ENCODE results near the gene MDC1.

DNA sequence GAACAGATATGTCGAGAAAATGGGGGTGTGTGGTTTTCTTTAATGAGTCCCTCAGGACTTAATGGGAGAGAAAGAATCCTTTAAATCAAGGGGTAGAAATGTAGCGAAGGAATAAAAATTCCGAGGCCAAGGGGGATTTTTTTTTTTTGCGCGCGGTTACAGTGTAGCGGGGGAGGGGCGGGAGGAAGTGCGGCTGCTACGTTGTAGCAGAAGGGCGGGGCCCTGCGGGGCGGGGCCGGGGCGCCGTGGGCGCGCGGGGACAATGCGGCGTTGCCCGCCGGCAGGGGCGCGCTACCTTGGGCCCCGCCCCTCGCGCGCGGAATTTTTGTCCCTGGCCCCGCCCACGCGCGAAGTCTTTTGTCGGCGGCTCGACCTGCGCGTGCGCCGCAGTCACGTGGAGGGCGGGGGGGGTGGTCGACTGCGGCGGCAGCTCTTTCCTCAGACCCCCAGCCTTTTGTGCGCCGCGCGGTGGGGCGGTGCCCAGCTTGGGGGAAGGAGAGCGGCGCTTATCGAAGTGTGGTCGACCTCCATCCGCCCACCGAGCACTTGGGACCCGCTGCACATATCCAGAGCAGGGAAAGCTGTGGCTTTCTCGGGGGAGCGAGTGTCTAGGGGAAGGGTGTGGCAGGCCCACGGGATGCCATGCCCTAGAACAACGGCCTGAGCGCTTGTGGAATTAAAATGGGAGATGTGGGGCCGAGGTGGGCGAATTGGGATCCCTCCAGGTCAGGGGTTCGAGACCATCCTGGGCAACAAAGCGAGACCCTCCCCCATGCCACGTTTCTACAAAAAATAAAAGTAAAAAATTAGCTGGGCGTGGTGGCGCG is 4.3 kb upstream of the MDC1 start:
- TF ChIP-seq, protein P1, sequence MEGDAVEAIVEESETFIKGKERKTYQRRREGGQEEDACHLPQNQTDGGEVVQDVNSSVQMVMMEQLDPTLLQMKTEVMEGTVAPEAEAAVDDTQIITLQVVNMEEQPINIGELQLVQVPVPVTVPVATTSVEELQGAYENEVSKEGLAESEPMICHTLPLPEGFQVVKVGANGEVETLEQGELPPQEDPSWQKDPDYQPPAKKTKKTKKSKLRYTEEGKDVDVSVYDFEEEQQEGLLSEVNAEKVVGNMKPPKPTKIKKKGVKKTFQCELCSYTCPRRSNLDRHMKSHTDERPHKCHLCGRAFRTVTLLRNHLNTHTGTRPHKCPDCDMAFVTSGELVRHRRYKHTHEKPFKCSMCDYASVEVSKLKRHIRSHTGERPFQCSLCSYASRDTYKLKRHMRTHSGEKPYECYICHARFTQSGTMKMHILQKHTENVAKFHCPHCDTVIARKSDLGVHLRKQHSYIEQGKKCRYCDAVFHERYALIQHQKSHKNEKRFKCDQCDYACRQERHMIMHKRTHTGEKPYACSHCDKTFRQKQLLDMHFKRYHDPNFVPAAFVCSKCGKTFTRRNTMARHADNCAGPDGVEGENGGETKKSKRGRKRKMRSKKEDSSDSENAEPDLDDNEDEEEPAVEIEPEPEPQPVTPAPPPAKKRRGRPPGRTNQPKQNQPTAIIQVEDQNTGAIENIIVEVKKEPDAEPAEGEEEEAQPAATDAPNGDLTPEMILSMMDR (conservative IDR thresholded peaks at IDR 0.05; ENCODE audit: low read depth in 2 of 2): no peak
- TF ChIP-seq POLR2AphosphoS5 (IDR thresholded peaks at IDR 0.05; ENCODE audit: low read depth) (peak; percentile 71), EZH2 (IDR thresholded peaks at IDR 0.05; ENCODE audit: low read depth, unreplicated experiment) (no peak), EZH2phosphoT487 (IDR thresholded peaks at IDR 0.05; ENCODE audit: unreplicated experiment) (no peak), NANOG (IDR thresholded peaks at IDR 0.05; ENCODE audit: borderline replicate concordance) (no peak)
